ENCODE data around the gene CBX2. TPM values are rescaled to one million over a fixed set of nuclear protein-coding genes. Genes with fewer than 3 reads are reported as not detected.

CBX2 gene
- total RNA-seq, 1 experiment from 2014 or later: 28.3 TPM

GRCh38 chr17:79757140-79757745 is 20.7 kb upstream of the CBX2 start:
- ATAC-seq (no peak), DNase-seq (ENCODE audit: low read depth, low spot score) (no peak)
- ChIA-PET RAD21 (ENCODE audit: low non-redundant PET in 1 of 2, low total read pairs in 2 of 2, uncharacterized antibody in 2 of 2, unreplicated experiment in 2 of 2) (no interaction called here), CTCF (no interaction called here), POLR2A (interaction anchor here (0.7 kb wide), 1 partner anchor 269 kb away, joined by 3 read pairs; no protein-coding TSS in a partner anchor)
- no peaks in the 10 kb centered on the region for H3K9me2 ChIP-seq (ENCODE audit: insufficient read depth)
- no peaks in the 10 kb centered on the region for H3K36me3 ChIP-seq (ENCODE audit: control insufficient read depth in 1 of 2, insufficient read depth in 2 of 2, low read length in 2 of 2)
- no peaks in the 10 kb centered on the region for H3K9me3 ChIP-seq (ENCODE audit: control insufficient read depth in 1 of 2, insufficient read depth in 1 of 2, low read depth in 1 of 2, low read length in 2 of 2)
- TF ChIP-seq SP1 (IDR thresholded peaks at IDR 0.05; ENCODE audit: low read depth) (no peak), FOSL1 (IDR thresholded peaks at IDR 0.05; ENCODE audit: low read depth) (no peak), RAD21 (IDR thresholded peaks at IDR 0.05; ENCODE audit: low read depth) (no peak), ZFX (IDR thresholded peaks at IDR 0.05) (no peak), POLR2AphosphoS5 (IDR thresholded peaks at IDR 0.05; ENCODE audit: low read depth, low read length) (no peak), MAX (IDR thresholded peaks at IDR 0.05) (no peak), YY1 (IDR thresholded peaks at IDR 0.05; ENCODE audit: extremely low read depth, insufficient replicate concordance, low read depth, low read length) (no peak), ZBTB33 (IDR thresholded peaks at IDR 0.05; ENCODE audit: extremely low read depth, insufficient replicate concordance, low read length) (no peak), SIN3A (IDR thresholded peaks at IDR 0.05; ENCODE audit: low read depth) (no peak), JUND (IDR thresholded peaks at IDR 0.05) (no peak), ZNF274 (IDR thresholded peaks at IDR 0.05; ENCODE audit: low read depth, low read length) (no peak), EZH2 (IDR thresholded peaks at IDR 0.05) (no peak), SRF (IDR thresholded peaks at IDR 0.05; ENCODE audit: low read depth) (no peak), TCF7L2 (IDR thresholded peaks at IDR 0.05; ENCODE audit: borderline replicate concordance, extremely low read depth, insufficient read depth, insufficient read length) (no peak), CEBPB (IDR thresholded peaks at IDR 0.05; ENCODE audit: low read depth) (no peak), CTCF (IDR thresholded peaks at IDR 0.05 in 2 of 3, conservative IDR thresholded peaks at IDR 0.05 in 1 of 3; ENCODE audit: borderline replicate concordance in 1 of 3, insufficient read depth in 1 of 3, low read depth in 2 of 3, low read length in 2 of 3) (no peak), REST (IDR thresholded peaks at IDR 0.05; ENCODE audit: low read depth) (no peak), ELF1 (IDR thresholded peaks at IDR 0.05; ENCODE audit: borderline replicate concordance, low read depth) (no peak), ATF3 (IDR thresholded peaks at IDR 0.05) (no peak)
- H3K27ac ChIP-seq (ENCODE audit: low read depth, low read length): no peak overlapping the region
- no peaks in the 10 kb centered on the region for H4K20me1 ChIP-seq (ENCODE audit: insufficient read depth)
- no peak overlapping the region for H3K9ac ChIP-seq (ENCODE audit: low read length)
- no TSS peak for BruUV-seq (replicated peaks)
- H3K4me3 ChIP-seq (replicated peaks in 1 of 2; ENCODE audit: low read depth in 1 of 2, low read length in 2 of 2): no peak overlapping the region
- intact Hi-C loops (cut with micrococcal nuclease): no loop called here
- H3K27me3 ChIP-seq (ENCODE audit: insufficient read depth, low read length): no peaks in the 10 kb centered on the region
- no peaks in the 10 kb centered on the region for H3K4me1 ChIP-seq (ENCODE audit: control insufficient read depth in 1 of 2, insufficient read depth in 2 of 2, low read length in 2 of 2)
- no peak overlapping the region for H3K4me2 ChIP-seq (ENCODE audit: low read length)
- H2AFZ ChIP-seq (ENCODE audit: low read depth, low read length, poor library complexity, severe bottlenecking): no peak overlapping the region
- H3K79me2 ChIP-seq (ENCODE audit: insufficient read depth, low read length): no peaks in the 10 kb centered on the region
